ENCODE results near the gene NANP. TPM values are rescaled to one million over a fixed set of nuclear protein-coding genes. Genes with fewer than 3 reads are reported as not detected.

The NANP gene
- total and polyA plus RNA-seq, 2 of the 13 experiments (the other 11 are each of a cell fraction or from before 2014, with no cell fraction given), result 8.9 to 21.5 TPM

DNA sequence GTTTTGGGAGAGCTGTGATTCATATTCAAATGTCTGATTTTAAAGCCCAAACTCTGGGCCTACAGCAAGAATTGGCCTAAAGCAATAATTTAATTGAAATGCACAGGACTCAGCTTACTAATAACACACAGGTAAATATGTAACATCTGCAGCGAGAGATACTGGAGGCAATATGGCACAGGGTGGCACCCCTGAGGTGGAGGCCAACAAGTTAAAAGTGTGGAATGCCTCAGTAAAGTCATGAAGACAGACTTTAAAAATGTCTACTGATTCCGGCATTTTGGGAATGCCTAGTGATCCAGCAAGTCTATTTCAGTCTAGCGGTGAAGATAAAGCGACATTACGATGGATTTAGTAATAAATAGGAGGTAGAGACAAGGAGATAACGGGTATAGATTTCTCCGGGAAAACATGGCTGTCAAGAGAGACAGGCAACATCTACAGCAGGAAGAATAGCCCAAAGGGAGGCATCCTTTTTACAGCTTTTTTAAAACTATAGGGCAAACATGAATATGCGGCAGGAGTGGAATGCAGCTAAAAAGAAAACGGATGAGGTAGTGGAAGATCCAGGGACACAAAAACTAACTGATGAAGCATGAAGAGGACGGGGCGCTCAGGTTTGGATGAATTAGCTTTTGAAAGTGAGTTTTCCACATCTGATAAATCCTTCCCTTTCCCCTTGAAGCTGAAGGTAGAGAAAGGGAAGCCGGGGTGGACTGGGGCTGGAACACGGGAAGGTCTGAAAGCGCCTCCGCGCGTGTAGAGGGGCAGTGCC, 1.2 kb downstream of the NANP start (continued):
- TF ChIP-seq ISL2 (CRISPR knock-in tag; IDR thresholded peaks at IDR 0.05) (peak; percentile 9; the same call in 1 of the 2 replicates), PHF20 (CRISPR knock-in tag; IDR thresholded peaks at IDR 0.05) (no peak), TOPORS (CRISPR knock-in tag; IDR thresholded peaks at IDR 0.05) (no peak), TGIF2 (CRISPR knock-in tag; IDR thresholded peaks at IDR 0.05) (no peak), HMGA1 (CRISPR knock-in tag; conservative IDR thresholded peaks at IDR 0.05) (no peak), HNF4G (IDR thresholded peaks at IDR 0.05; ENCODE audit: borderline replicate concordance, low read depth, low read length) (no peak), HNF4G (CRISPR knock-in tag; IDR thresholded peaks at IDR 0.05; ENCODE audit: borderline replicate concordance, low read depth) (no peak), SIN3B (IDR thresholded peaks at IDR 0.05; ENCODE audit: low read length) (no peak), GATAD1 (CRISPR knock-in tag; IDR thresholded peaks at IDR 0.05) (no peak), ZNF549 (CRISPR knock-in tag; IDR thresholded peaks at IDR 0.05) (no peak), POLR2A (IDR thresholded peaks at IDR 0.05; ENCODE audit: insufficient read depth in 1 of 2, low read depth in 2 of 2, low read length in 2 of 2) (0 out of 4 replicates have a peak, but pooled peaks of 1 of the 2 experiments have one; percentile 26), RORA (CRISPR knock-in tag; IDR thresholded peaks at IDR 0.05) (no peak), ZBTB21 (CRISPR knock-in tag; IDR thresholded peaks at IDR 0.05) (no peak), ZNF335 (CRISPR knock-in tag; IDR thresholded peaks at IDR 0.05) (no peak)
- TF ChIP-seq, protein P1, sequence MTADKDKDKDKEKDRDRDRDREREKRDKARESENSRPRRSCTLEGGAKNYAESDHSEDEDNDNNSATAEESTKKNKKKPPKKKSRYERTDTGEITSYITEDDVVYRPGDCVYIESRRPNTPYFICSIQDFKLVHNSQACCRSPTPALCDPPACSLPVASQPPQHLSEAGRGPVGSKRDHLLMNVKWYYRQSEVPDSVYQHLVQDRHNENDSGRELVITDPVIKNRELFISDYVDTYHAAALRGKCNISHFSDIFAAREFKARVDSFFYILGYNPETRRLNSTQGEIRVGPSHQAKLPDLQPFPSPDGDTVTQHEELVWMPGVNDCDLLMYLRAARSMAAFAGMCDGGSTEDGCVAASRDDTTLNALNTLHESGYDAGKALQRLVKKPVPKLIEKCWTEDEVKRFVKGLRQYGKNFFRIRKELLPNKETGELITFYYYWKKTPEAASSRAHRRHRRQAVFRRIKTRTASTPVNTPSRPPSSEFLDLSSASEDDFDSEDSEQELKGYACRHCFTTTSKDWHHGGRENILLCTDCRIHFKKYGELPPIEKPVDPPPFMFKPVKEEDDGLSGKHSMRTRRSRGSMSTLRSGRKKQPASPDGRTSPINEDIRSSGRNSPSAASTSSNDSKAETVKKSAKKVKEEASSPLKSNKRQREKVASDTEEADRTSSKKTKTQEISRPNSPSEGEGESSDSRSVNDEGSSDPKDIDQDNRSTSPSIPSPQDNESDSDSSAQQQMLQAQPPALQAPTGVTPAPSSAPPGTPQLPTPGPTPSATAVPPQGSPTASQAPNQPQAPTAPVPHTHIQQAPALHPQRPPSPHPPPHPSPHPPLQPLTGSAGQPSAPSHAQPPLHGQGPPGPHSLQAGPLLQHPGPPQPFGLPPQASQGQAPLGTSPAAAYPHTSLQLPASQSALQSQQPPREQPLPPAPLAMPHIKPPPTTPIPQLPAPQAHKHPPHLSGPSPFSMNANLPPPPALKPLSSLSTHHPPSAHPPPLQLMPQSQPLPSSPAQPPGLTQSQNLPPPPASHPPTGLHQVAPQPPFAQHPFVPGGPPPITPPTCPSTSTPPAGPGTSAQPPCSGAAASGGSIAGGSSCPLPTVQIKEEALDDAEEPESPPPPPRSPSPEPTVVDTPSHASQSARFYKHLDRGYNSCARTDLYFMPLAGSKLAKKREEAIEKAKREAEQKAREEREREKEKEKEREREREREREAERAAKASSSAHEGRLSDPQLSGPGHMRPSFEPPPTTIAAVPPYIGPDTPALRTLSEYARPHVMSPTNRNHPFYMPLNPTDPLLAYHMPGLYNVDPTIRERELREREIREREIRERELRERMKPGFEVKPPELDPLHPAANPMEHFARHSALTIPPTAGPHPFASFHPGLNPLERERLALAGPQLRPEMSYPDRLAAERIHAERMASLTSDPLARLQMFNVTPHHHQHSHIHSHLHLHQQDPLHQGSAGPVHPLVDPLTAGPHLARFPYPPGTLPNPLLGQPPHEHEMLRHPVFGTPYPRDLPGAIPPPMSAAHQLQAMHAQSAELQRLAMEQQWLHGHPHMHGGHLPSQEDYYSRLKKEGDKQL (CRISPR knock-in tag; IDR thresholded peaks at IDR 0.05; ENCODE audit: low read depth), result peak; percentile 21; the same call in 1 of the 2 replicates
- TF ChIP-seq, protein P2, sequence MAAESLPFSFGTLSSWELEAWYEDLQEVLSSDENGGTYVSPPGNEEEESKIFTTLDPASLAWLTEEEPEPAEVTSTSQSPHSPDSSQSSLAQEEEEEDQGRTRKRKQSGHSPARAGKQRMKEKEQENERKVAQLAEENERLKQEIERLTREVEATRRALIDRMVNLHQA (CRISPR knock-in tag; IDR thresholded peaks at IDR 0.05), result no peak
- TF ChIP-seq, protein P3, sequence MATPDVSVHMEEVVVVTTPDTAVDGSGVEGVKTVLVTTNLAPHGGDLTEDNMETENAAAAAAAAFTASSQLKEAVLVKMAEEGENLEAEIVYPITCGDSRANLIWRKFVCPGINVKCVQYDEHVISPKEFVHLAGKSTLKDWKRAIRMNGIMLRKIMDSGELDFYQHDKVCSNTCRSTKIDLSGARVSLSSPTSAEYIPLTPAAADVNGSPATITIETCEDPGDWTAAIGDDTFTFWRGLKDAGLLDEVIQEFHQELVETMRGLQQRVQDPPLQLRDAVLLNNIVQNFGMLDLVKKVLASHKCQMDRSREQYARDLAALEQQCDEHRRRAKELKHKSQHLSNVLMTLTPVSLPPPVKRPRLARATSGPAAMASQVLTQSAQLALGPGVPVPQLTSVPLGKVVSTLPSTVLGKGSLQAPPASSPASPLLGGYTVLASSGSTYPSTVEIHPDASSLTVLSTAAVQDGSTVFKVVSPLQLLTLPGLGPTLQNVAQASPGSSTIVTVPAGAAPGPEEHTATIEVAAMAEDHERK (CRISPR knock-in tag; IDR thresholded peaks at IDR 0.05; ENCODE audit: low read depth), result no peak
- TF ChIP-seq, protein P4, sequence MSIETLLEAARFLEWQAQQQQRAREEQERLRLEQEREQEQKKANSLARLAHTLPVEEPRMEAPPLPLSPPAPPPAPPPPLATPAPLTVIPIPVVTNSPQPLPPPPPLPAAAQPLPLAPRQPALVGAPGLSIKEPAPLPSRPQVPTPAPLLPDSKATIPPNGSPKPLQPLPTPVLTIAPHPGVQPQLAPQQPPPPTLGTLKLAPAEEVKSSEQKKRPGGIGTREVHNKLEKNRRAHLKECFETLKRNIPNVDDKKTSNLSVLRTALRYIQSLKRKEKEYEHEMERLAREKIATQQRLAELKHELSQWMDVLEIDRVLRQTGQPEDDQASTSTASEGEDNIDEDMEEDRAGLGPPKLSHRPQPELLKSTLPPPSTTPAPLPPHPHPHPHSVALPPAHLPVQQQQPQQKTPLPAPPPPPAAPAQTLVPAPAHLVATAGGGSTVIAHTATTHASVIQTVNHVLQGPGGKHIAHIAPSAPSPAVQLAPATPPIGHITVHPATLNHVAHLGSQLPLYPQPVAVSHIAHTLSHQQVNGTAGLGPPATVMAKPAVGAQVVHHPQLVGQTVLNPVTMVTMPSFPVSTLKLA (IDR thresholded peaks at IDR 0.05), result no peak
- TF ChIP-seq, protein P5, sequence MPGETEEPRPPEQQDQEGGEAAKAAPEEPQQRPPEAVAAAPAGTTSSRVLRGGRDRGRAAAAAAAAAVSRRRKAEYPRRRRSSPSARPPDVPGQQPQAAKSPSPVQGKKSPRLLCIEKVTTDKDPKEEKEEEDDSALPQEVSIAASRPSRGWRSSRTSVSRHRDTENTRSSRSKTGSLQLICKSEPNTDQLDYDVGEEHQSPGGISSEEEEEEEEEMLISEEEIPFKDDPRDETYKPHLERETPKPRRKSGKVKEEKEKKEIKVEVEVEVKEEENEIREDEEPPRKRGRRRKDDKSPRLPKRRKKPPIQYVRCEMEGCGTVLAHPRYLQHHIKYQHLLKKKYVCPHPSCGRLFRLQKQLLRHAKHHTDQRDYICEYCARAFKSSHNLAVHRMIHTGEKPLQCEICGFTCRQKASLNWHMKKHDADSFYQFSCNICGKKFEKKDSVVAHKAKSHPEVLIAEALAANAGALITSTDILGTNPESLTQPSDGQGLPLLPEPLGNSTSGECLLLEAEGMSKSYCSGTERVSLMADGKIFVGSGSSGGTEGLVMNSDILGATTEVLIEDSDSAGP (CRISPR knock-in tag; IDR thresholded peaks at IDR 0.05; ENCODE audit: borderline replicate concordance), result no peak
- TF ChIP-seq, protein P6, sequence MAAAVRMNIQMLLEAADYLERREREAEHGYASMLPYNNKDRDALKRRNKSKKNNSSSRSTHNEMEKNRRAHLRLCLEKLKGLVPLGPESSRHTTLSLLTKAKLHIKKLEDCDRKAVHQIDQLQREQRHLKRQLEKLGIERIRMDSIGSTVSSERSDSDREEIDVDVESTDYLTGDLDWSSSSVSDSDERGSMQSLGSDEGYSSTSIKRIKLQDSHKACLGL (CRISPR knock-in tag; IDR thresholded peaks at IDR 0.05), result no peak

Measured in HepG2 (cell line).